HepG2 (cell line): ENCODE data around the gene LIMS2.

Source experiments
- CTCF ChIP-seq: sonication (generic); formaldehyde crosslinking; IDR thresholded peaks from 2 replicates; pipeline ENCODE4 v1.5.0; 2020; ENCODE audit warnings: mild to moderate bottlenecking, missing genetic modification reagents, moderate library complexity
- ERF ChIP-seq: IDR thresholded peaks from 2 replicates; pipeline ENCODE4 v1.6.1; 2018; ENCODE audit warnings: missing biosample characterization, missing genetic modification reagents
- EZH2 ChIP-seq: conservative IDR thresholded peaks from 2 replicates; pipeline ENCODE4 v1.6.1; 2012; ENCODE audit warnings: mild to moderate bottlenecking, low read depth, low read length, moderate library complexity
- FOXM1 ChIP-seq: sonication (generic); formaldehyde crosslinking; IDR thresholded peaks from 2 replicates; pipeline ENCODE4 v1.5.0; 2020; ENCODE audit warnings: missing genetic modification reagents
- HNRNPL ChIP-seq: fragments of 200-400 bp; formaldehyde crosslinking; IDR thresholded peaks from 2 replicates; pipeline ENCODE4 v1.6.1; 2017; ENCODE audit warnings: mild to moderate bottlenecking, low read depth, low read length
- JUND ChIP-seq: sonication (generic); formaldehyde crosslinking; IDR thresholded peaks from 2 replicates; pipeline ENCODE4 v1.8.0; 2022; ENCODE audit warnings: mild to moderate bottlenecking, missing genetic modification reagents
- MAFG ChIP-seq: sonication (generic); formaldehyde crosslinking; IDR thresholded peaks from 2 replicates; pipeline ENCODE4 v1.5.1; 2020; ENCODE audit warnings: mild to moderate bottlenecking, missing genetic modification reagents
- MTA3 ChIP-seq: sonication (generic); formaldehyde crosslinking; IDR thresholded peaks from 2 replicates; pipeline ENCODE4 v1.4.0; 2020; ENCODE audit warnings: missing genetic modification reagents
- MZF1 ChIP-seq: sonication (generic); formaldehyde crosslinking; IDR thresholded peaks from 2 replicates; pipeline ENCODE4 v1.8.1; 2023; ENCODE audit warnings: mild to moderate bottlenecking, missing genetic modification reagents, borderline replicate concordance
- POLR2A ChIP-seq, 2 experiments: IDR thresholded peaks; 2 replicates each; pipeline ENCODE4 v1.6.1; 2011; ENCODE audit warnings: low read depth in 2 of 2, low read length in 2 of 2, mild to moderate bottlenecking in 1 of 2, moderate library complexity in 1 of 2; ENCODE audit not compliant: insufficient read depth in 1 of 2
- RAD21 ChIP-seq: fragments of 450-650 bp; formaldehyde crosslinking; IDR thresholded peaks from 2 replicates; pipeline ENCODE4 v1.5.0; 2020; ENCODE audit warnings: mild to moderate bottlenecking
- SMARCC2 ChIP-seq: fragments of 450-650 bp; IDR thresholded peaks from 2 replicates; pipeline ENCODE4 v1.6.1; 2017; ENCODE audit warnings: antibody characterized with exemption, mild to moderate bottlenecking
- TBP ChIP-seq: sonication (generic); formaldehyde crosslinking; IDR thresholded peaks from 2 replicates; pipeline ENCODE4 v1.5.0; 2020; ENCODE audit warnings: missing genetic modification reagents
- ZNF280D ChIP-seq: sonication (generic); formaldehyde crosslinking; IDR thresholded peaks from 2 replicates; pipeline ENCODE4 v1.5.1; 2020; ENCODE audit warnings: mild to moderate bottlenecking, missing genetic modification reagents

- no peak; the same call in 1 of the 2 replicates for TF ChIP-seq ERF (CRISPR knock-in tag)
- no peak for TF ChIP-seq HNRNPL
- TF ChIP-seq MAFG (CRISPR knock-in tag), result no peak
- no peak for TF ChIP-seq TBP
- no peak for TF ChIP-seq POLR2A (IDR thresholded peaks at IDR 0.05; ENCODE audit: insufficient read depth in 1 of 2, low read depth in 2 of 2, low read length in 2 of 2)
- TF ChIP-seq MTA3 (CRISPR knock-in tag), result no peak
- no peak for TF ChIP-seq SMARCC2
- TF ChIP-seq EZH2, result no peak
- no peak for TF ChIP-seq MZF1 (CRISPR knock-in tag)
- TF ChIP-seq ZNF280D, result no peak
- TF ChIP-seq JUND, result no peak
- peak; percentile 80 for TF ChIP-seq RAD21 (CRISPR knock-in tag)
- TF ChIP-seq FOXM1 (CRISPR knock-in tag), result no peak
- TF ChIP-seq CTCF (CRISPR knock-in tag), result peak; percentile 91
Measured at GRCh38 chr2:127649684-127650040, 25.7 kb downstream of the LIMS2 start.
